Keratinocyte (primary cell): ENCODE results near the gene FLVCR2.

ENCODE experiments used
- EZH2 ChIP-seq: IDR thresholded peaks from one replicate; pipeline ENCODE4 v1.6.1; 2012; ENCODE audit warnings: inconsistent platforms, mild to moderate bottlenecking, low read length, moderate library complexity
- TF ChIP-seq, protein P1 (sequence below), 3 experiments: IDR thresholded peaks in 1 of 3; conservative IDR thresholded peaks in 1 of 3; optimal IDR thresholded peaks in 1 of 3; 2 replicates in 2 of 3; 3 replicates in 1 of 3; pipeline versions ENCODE3 to v1.5.1; 2011; ENCODE audit warnings: low read length in 3 of 3, mild to moderate bottlenecking in 3 of 3, moderate library complexity in 2 of 3, control low read depth in 1 of 3, inconsistent platforms in 1 of 3; ENCODE audit not compliant: insufficient read depth in 2 of 3; ENCODE audit errors: extremely low read depth in 1 of 3

GRCh38 chr14:75609116-75609515 lies 30.7 kb downstream of the FLVCR2 start:
- TF ChIP-seq, protein P1, sequence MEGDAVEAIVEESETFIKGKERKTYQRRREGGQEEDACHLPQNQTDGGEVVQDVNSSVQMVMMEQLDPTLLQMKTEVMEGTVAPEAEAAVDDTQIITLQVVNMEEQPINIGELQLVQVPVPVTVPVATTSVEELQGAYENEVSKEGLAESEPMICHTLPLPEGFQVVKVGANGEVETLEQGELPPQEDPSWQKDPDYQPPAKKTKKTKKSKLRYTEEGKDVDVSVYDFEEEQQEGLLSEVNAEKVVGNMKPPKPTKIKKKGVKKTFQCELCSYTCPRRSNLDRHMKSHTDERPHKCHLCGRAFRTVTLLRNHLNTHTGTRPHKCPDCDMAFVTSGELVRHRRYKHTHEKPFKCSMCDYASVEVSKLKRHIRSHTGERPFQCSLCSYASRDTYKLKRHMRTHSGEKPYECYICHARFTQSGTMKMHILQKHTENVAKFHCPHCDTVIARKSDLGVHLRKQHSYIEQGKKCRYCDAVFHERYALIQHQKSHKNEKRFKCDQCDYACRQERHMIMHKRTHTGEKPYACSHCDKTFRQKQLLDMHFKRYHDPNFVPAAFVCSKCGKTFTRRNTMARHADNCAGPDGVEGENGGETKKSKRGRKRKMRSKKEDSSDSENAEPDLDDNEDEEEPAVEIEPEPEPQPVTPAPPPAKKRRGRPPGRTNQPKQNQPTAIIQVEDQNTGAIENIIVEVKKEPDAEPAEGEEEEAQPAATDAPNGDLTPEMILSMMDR (optimal IDR thresholded peaks at IDR 0.05 in 1 of 3, IDR thresholded peaks at IDR 0.05 in 1 of 3, conservative IDR thresholded peaks at IDR 0.05 in 1 of 3; ENCODE audit: extremely low read depth in 1 of 3, insufficient read depth in 2 of 3, low read length in 3 of 3) = no peak
- TF ChIP-seq EZH2 = no peak
